Measurements from ENCODE around the gene ZNF816.
"Not testable (repeated sequence)": the region's sequence is repeated elsewhere in the genome, so short reads cannot be mapped to it uniquely, and the experiment has no call there.

Gene ZNF816

DNA sequence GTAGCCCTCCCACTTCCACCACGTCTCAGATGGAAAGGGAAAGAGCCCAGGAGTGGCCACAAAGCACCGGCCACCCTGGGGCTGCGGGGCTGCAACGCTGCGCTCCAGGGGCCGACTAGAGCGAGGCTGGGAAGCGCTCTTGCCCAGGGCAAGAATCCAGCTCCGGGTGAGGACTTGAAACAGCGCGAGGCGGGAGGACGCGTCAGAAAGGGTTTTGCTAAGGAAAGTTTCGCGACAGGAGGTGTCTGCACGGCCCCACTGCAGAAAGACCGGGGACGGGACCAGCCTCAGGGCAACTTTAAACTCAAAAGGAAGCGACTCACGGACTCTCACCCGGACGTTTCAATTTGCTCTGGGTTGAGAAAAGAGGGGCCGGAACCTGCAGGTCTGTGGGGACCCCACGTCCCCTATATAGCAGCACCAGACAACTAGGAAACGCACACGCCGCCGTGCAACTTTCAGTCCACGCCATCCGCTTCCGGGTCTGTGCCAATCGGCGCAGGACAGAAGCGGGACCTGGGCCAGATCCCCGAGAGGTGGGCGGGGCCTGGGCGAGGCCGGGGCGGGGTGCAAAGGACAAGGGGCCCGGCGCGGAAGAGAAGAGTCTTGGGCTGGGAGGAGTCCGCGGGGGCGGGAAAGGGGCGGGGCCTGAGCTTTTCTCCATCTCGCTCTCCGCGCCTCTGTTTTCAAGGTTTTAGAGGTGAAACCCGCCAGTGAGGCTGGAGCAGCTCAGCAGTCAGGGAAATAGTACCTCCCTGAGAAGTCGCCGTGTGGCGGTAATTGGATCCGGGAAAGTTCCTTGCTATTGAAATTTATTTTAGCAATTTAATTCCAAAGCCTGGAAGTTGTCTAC, at the start of gene ZNF816:
Gene ZNF816, minus strand, starts transcription at position 488 of the 853 bp plus-strand sequence. CDS start 6,792 bp downstream, outside the sequence.
- DNase-seq (ENCODE audit: low spot score): peak; percentile 90

DNA sequence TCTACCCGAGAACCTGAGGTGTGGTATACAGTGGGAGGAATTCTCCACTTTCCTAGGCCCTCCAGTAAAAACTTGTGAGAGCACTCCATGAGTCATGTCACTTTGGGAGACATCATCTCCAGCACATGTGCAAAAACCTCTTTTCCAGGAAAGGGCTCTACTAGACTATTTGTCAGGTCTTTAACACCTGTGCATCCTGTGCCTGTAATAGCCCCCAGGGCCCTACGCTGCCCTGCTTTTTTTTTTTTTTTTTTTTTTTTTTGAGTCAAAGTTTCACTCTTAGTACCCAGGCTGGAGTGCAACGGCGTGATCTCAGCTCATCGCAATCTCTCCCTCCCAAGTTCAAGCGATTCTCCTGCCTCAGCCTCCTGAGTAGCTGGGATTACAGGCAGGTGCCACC, 49.3 kb upstream of the ZNF816 start:
- no peak for DNase-seq (ENCODE audit: low spot score)

GRCh38 chr19:53010494-53010893, 47.8 kb upstream of the ZNF816 start:
- DNase-seq (ENCODE audit: low spot score): no peak

DNA sequence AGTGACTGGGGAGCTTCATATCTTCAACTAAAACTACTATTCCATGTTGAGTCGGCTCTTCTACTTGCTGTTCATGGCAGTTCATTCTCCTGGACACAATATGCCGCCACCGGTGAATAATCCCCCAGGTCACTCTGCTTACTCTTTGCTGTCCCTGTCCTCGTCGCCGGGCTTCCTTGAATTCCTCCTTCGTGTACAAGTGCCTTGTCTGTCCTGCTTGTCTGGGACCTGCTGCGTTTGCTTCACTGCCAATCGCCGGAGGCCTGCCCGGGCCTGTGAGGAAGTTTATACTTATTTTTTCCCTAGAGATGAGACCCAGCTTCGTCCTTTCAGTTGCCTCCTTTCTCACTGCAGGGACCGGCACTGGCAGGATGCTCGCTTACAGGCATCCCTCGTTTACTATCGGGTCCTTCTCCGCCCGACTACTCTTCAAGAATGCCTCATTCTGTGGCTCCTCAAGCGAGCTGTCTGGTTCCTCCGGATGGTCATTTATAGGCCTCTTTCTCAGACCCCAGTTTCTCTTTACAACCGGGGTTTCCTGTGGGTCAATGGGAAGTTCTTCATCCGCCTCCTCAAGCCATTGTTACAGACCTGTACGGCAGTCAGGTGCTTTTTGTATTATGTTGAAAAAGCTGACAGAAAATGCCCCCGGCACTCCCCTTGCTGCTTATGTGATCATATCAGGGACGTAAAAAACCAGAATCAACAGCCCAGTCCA, 45.5 kb upstream of the ZNF816 start:
- DNase-seq (ENCODE audit: low spot score): no peak

- no peak for DNase-seq (ENCODE audit: low spot score)
Measured at GRCh38 chr19:53007606-53008005, 44.9 kb upstream of the ZNF816 start.

DNA sequence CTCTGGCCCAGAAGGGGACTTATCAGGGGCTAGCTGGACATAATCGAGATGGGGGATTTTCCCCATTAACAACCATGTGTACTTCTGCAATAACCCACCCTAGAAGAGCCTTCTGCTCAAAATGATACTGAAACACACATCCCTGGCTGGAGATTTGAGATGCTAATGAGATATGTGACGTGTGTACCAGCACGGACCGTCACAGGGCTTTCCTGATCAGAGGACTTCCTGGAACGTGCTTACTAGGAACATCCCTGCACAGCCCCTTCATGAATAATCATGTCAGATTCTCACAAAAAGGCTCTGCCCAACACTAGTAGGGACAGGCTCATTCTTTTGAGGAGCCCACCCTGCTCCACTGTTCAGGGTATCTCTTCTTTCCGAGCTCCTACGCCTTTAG, 44.5 kb upstream of the ZNF816 start:
- no peak for DNase-seq (ENCODE audit: low spot score)

- DNase-seq (ENCODE audit: low spot score): no peak
Measured at GRCh38 chr19:53004242-53004641, 41.6 kb upstream of the ZNF816 start.

DNA sequence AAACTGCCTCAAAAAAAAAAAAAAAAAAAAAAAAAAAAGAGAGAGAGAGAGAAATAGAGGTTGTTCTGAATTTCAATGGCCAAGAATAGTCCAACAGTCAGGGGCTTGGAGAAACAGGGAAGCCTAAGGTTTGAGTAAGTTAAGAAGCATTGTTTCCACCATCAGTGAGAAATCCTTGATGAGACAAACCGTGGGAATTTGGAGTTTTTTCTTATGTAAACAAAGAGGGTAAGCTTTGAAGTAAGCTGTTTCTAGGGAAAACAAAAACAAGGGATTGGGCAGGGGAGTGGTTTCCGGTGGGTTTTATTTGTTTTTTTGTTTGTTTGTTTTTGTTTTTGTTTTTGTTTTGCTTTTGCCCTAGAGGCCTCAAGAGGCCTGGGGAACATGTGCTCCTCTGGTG, 39.8 kb upstream of the ZNF816 start:
- DNase-seq (ENCODE audit: low spot score): no peak

- no peak for DNase-seq (ENCODE audit: low spot score)
Measured at GRCh38 chr19:52997975-52998374, 35.3 kb upstream of the ZNF816 start.

- no peak for DNase-seq (ENCODE audit: low spot score)
Measured at GRCh38 chr19:52995711-52996110, 33.0 kb upstream of the ZNF816 start.

GRCh38 chr19:52993342-52994178, 30.9 kb upstream of the ZNF816 start:
- peak; percentile 69 for DNase-seq (ENCODE audit: low spot score)

DNA sequence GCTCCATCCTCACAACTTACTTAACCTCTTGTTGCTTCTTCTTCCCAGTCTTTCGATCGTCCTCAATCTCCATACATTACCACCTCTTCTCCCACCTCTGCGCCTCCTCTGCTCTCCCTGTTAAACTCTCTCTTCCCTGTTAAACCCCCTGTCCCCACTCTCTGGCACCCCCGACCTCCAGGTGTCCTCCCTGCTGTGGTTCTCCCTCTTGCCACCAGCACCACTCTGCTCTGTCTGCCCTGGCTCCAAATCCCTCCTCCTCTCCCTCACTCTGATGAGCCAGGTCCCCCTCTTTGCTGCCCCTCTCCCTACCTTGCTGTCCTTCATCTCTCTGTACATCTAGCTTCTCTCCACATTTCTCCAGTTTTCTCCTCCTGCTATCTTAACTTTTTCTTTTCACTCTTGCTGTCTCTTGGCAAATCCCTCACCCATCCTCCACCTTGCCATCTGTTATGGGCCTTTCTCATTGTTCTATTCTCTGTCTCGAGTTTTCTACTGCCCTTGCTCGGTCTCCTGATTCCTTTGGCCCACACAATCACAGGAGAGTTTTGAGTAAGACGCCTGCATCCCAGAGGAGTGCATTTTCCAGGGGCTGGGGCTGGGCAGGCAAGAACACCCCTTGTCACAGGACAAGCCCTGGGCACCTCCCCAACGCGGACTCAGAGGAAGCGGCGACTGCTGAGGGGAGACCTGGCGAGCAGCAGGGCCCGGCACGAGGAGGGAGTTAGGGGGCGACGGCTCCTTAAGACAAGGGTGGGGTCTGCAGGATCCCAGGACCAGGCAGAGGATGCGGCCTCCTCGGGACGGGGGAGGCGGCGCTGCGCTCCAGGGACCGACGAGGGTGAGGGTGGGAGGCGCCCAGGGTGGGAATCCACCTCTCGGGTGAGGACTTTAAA, 29.7 kb upstream of the ZNF816 start:
- DNase-seq (ENCODE audit: low spot score): no peak

DNA sequence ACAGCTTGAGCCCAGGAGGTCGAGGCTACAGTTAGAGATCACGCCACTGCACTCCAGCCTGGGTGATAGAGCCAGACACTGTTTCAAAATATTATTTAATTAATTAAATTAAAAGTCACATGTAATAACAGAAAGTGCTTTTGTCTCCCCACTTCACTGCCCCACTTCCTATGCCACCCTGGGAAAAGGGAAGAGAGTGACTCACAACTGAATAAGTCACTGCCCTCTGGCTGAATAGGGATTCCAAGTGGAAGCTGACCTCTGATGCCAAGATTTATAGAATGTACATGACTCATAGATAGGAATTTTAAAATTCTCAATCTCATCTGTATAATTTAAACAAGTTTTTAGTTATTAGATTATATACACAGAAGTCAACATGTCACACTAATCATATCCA, 28.8 kb upstream of the ZNF816 start:
- DNase-seq (ENCODE audit: low spot score): no peak

GRCh38 chr19:52990759-52991418, 28.2 kb upstream of the ZNF816 start:
- DNase-seq (ENCODE audit: low spot score): no peak

DNA sequence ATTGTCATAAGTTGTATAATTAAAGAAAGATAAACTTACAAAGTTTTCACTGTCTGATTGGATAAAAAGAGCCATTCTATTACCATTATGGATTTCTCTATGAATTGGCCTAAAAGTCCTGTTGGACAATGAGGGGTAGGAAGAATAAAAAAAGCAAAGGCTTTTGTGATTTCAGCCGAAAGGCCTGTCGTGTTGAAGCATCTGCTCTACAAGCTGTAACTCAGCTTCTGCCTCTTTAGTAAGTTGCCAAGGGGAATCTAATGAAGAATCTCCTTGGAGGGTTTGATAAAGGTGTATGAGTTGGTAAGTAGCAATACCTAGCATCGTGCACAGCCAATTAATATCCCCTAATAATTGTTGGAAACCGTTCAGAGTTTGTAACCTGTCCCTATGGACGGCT, 25.8 kb upstream of the ZNF816 start:
- no peak for DNase-seq (ENCODE audit: low spot score)

GRCh38 chr19:52987221-52987620, 24.5 kb upstream of the ZNF816 start:
- DNase-seq (ENCODE audit: low spot score): no peak

- not testable (repeated sequence) for DNase-seq (ENCODE audit: low spot score)
Measured at GRCh38 chr19:52983167-52983566, 20.5 kb upstream of the ZNF816 start.

DNA sequence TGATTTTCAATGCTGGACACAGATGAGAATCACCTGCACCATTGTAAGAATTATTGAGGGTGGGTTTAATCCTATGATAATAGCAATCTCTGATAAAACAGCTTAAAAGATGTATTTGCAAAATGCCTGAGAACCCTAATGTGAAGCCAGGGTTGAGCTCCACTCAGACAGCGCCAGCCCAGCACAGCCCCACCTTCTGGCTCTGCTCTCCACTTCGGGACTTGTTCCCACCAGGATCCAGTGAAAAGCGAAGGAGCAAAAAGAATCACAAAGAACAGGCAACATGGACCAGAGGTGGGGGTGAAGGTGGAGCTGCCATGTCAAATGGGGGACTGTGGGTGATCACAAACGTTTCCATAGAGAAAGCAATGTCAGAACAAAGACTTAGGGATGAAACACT, 18.6 kb upstream of the ZNF816 start:
- no peak for DNase-seq (ENCODE audit: low spot score)

DNA sequence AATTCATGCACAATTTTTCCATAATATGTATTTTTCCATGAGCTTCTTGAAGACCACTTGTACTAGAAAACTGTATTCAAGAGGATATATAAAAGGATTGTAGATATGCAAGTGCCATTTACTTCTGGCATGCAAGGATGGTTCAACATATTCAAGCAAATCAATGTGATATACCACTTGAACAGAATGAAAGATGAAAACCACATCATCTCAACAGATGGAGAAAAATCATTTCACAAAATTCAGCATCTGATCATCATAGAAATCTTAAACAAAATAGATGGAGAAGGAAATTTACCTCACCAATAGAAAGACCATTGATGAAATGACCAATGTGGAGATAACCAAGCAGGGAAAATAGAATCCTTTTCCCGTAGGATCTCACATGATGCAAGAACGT, 5.1 kb upstream of the ZNF816 start:
- DNase-seq (ENCODE audit: low spot score): no peak

GRCh38 chr19:52963247-52963618, 552 bp upstream of the ZNF816 start:
- no peak for DNase-seq (ENCODE audit: low spot score)

- no peak for DNase-seq (ENCODE audit: low spot score)
Measured at GRCh38 chr19:52961981-52962380, 700 bp downstream of the ZNF816 start.

All from hematopoietic multipotent progenitor cell treated with erythropoietin and hydrocortisone succinate and interleukin-3 and kit ligand, for 15 days (in vitro differentiated cells).